ENCODE measurements around the gene RAB5IF.
"Not testable (repeated sequence)": the region's sequence is repeated elsewhere in the genome, so short reads cannot be mapped to it uniquely, and the experiment has no call there.

The RAB5IF gene

DNA sequence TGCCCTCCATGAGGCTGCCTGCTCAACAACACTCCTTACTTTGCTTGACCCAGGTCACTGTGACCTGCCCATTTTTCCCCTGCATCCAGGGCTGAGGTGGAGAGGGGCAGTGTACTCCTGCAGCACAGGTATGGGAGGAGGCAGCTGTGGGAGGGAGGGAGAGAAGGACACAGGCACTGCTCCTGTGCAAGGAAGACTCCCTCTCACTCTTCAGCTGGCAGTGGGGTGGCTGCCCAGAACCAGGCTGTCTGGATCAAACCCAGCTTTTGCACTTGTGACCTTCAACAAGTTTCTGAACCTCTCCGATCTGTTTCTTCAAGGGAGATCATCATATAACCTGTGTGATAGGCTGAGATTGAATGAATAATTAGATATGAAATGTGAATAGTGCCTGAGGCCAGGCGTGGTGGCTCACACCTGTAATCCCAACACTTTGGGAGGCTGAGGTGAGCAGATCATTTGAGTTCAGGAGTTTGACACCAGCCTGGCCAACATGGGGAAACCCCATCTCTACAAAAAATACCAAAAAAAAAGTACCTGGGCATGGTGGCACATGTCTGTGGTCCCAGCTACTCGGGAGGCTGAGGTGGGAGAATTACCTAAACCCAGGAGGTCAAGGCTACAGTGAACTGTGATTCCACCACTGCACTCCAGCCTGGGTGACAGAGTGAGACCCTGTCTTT is 18.1 kb upstream of the RAB5IF start:
- DNase-seq: no peak

DNA sequence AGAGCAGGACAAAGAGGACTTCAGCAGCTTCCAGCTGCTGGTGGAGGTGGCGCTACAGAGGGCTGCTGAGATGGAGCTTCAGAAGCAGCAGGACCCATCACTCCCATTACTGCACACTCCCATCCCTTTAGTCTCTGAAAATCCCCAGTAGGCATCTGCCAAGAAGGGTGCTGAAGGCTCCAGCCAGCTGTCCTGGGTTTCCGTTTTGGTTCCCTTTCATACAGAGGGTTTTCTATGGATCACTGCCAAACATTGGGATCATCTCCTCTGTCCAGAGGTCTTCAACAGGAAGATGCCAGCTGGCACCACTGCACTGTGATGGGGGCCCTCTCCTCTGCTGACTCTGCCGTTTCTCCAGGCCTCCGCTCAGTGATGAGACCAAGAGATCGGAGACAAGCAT is 14.3 kb upstream of the RAB5IF start:
- DNase-seq: no peak

DNA sequence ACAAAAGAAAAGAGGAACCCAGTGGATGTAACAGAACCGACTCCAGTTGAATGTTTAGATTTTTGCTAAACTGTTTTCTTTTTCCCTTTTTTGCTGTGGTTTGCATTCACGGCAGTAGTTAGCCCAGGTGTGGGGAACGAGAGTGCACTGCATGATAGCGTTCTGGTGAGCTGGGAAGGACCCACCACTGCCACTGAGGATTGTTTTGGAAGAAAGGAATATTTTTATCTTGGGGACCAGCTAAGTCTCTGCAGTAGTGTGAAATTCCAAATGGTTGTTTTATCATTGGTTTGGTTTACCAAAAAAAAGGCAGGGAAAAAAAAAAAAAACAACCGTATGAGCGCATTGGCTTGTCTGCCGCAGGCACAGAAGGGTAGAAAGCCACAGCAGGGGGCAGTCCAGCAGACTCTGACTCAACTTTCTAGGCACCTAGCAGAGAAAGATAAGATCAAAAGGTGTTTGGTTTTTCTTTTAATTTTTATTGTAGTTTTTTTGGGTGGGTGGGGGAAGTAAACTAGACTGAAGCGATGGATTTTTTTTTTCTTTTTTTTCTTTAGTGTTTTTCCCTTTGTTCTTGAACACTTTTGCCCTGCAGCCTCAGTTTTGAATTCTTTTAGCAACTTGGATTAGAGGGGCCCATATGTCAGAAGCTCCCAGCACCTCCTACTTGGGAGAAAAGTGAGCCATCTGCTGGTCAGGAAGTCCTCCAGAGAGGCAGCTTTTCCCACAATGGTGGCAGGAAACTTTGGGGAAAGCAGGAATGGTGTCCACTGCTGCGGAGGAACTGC is 13.5 kb upstream of the RAB5IF start:
- peak; percentile 46 for DNase-seq

DNA sequence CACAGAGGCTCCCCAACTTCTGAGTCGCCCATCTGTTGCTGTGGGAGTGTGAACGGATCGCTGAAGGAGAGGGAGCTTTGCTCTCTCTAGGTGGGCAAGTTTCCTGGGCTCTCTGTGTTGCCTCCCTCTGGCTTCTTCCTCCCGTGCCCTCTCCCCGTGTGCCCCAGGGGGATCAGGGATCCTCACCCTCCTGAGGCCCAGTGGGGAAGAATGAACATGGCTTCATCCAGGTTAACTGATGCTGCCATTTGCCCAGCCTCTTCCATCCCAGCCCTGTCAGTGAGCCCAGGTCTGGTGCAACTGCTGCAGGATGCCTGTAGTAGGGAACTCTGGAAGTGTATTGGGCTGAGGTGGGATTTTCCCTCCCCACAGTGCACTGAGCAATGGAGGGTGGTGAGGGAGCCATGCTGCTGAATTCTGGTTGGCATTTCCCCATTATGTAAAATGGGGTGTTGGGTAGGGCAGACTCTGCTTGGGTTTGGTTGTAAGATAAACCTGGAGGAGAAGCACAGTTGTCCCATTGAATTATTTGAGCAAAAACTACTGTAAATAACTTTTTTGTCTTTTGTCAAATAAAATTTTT is 12.1 kb upstream of the RAB5IF start:
- DNase-seq: no peak

DNA sequence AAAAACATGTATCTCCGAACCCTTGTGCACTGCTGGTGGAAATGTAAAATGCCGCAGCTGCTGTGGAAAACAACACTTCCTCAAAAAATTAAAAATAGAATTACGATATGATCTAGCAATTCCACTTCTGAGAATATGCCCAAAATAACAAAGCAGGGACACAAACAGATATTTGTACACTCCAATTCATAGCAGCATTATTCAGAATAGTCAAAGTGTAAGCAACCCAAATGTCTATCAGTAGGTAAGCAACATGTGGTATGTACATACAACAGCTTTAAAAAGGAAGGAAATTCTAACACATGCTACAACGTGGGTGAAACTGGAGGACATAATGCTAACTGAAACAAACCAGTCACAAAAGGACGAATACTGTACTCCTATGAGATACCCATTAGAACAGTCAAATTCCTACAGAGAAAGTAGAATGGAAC is 5.7 kb upstream of the RAB5IF start:
- DNase-seq: no peak

DNA sequence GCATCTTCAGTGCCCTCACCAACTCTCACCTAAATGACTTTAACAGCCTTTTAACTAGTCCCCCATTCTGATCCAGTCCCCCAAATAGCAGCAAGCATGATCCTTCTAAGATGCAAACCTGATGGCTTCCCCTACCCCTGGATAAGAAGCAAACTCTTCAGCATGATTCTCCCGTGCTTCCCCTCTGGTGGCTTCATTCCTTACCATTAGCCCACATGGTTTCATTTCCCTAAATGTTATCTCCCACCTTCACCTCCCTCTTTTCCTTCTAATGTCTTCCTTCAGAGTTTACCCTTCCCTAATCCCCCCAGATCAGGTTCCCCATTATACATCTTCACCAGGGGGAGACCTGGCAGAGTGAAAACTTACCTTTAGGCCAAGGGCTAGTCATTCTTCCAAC is 4.0 kb upstream of the RAB5IF start:
- DNase-seq: no peak

DNA sequence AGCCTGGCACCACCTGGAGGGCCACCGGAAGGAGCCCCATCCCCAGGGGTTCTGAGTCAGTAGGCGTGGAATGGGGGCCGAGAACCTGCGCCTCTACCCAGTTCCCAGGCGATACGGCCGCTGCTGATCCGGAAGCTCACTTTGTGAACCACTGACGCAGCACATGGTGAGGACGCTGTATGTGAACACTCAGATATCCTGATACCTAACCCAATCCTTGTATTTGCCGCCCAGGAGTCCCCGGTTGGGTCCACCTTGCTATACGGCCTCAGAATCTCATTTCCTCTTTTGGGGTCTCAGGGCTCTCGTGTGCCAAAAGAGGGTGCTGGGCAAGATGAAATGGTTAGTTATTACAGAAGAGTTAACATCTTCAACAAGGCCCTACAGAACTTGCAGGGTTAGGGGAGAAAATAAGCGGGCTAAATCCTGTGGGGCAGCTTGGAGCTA is 604 bp upstream of the RAB5IF start:
- no peak for DNase-seq

DNA sequence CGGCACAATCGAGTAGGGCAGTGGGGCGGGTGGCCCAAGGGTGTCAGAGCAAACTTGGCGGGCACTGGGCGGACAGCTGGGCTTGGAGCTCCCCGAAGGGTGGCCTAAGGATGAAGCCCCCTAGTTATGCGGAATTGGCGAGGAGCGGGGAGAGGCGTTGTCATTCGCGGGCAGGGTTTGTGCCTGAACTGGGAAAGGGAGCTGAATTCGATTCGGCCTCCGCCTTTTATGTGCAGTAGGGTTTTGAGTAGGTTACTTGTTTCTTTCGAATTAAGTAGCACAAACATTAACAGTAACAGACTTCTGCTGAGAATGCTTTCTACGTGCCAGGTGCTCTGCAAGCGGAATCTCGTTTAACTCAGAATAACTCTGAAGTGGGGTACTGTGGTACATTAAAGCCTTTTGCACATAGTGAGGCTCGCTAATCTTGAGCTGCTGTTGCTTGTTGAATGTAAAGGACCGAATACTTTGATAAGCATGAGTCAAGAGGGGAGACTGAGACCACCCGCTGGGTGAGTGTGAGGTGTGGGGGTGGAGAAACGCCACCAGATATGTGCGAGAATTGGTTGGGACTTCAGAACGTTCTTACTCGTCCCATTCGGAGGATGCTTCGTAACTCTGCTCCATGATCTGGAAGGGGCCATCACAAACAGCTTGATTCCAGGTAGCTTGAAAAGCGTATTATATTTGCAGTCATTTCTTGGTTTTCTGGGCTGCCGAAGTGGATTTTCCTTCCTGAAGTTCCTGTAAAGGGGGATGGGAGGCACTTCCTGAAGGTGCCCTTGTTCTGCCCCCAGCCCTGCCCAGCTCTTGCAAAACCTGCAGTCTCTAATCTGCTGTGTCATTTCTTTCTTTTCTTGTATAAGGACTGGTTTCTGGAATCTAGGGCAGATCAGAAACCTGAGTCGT is 833 bp downstream of the RAB5IF start:
- DNase-seq: no peak

DNA sequence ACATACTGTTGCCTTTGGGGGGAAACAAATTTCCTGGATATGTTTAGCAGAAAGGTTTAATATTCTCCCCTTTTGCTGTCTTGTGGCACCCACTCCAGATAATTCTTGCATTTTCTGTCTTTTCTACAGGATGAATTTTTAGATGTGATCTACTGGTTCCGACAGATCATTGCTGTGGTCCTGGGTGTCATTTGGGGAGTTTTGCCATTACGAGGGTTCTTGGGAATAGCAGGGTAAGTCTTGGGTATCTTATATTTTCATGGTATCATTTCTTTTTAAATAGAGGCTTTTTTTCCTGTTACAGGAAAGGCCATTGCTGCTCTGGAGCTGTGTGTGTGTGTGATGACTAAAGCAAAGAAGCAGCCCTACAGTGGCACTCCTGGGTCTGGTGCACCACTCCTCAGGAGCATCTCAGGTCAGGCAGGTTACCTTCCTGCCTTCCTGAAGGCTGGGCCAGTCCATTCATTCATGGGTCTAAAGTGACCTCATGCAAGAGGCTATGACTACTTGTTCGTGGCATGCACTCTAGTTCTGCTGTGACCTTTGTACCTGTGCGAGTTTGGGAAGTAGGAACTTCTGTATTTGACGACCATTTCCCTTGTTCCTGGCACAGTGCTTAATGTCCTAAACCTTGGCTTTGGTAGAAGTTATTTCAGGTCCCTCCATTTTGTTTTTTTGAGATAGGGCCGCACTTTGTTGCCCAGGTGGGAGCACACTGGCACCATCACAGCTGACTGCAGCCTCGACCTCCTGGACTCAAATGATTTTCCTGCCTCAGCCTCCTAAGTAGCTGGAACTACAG is 2.2 kb downstream of the RAB5IF start:
- no peak for DNase-seq

DNA sequence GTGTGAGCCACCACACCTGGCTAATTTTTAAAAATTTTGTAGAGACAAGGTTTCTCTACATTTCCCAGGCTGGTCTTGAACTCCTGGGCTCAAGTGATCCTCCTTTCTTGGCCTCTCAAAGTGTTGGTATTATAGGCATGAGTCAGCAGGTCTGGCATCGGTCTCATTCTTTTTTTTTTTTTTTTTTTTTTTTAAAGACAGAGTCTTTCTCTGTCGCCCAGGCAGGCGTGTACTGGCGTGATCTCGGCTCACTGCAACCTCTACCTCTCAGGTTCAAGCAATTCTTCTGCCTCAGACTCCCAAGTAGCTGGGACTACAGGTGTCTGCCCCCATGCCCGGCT is 2.8 kb downstream of the RAB5IF start:
- not testable (repeated sequence) for DNase-seq

DNA sequence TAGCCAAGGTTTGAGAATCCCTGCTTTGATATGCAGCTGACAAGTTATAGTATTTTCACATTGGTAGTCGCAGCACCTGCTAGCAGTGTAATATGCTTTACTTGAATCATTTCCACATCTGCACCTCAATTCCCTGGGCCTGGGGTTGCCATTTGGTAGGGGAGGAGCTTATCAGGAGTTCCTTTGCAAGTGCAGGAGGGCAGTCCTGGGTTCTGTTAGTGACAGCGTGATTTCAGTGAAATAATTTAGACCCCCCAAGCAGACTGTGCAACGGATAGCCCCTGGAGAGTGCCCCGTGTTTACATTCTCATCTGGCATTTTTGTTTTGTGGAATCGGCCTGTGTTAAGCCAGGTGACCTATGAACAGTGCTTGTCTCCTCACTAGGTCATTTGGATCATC is 6.0 kb downstream of the RAB5IF start:
- no peak for DNase-seq

DNA sequence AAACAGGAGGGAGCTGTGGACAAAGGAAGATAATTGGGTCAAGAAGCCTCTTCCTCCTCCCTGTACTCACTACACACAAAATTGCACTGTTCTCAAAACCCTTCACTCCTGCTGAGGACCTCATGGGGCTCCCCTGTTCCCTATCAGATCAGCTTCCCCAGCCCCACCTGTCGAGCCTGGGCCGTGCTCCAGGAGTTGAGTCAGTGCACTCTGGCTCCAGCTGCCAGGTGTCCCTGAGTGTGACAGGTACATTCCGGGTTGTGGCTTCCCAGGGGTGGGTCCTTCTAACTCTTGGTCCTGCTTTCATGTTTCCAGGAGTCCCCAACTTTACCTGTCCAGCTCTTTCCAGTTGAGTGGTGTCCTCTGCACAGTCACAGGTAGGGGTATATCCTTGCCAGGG is 8.4 kb downstream of the RAB5IF start:
- DNase-seq: no peak

DNA sequence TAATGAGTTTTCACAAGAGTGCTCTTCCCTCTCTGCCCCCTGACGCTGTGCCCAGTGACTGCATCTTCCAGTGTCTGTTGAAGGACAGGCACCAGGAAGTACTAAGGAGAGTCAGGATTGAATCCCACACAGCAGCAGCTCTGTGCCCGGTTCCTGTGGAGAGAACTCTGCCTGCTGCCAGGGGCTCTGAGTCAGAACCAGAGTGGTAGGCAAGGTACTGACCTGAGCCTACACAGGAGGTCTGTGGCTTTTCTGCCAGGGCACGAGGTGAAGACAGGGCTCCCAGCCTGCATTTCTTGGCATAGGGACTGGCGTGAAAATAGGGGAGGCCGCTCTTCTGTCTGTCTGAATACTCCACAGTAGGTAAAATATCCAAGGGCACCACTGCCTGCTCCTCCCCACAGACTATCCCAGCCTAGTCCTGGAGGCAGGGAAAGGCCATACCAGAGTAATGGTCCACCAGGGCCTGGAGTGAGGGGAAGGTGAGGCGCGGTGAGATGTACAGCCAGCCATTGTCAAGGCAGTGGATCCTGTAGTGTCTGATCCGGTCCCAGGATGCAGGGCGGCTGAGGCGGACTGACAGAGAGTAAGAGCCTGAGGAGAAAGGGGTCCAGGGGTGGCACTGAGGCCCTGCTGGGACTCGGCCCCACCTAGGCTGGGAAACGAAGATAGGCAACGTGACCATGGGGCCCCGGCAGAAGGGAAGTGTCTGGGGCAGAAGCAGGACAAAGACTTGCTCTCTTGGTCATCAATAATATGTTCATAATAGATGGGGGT is 9.4 kb downstream of the RAB5IF start:
- DNase-seq: no peak

DNA sequence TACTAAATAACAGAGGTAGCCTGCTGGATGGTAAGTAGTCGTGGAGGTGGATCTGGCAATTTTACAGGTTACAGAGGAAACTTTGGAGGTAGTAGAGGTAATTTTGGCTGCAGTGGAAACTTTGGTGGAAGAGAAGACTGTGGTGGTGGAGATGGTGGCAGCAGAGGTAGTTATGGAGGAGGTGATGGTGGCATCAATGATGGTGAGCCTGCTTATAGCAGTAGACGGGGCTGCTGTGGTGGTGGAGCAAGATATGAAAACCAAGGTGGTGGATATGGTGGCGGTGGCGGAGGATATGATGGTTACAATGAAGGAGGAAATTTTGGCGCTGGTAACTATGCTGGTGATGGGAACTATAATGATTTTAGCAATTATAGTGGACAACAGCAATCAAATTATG is 15.3 kb downstream of the RAB5IF start:
- DNase-seq: no peak

DNA sequence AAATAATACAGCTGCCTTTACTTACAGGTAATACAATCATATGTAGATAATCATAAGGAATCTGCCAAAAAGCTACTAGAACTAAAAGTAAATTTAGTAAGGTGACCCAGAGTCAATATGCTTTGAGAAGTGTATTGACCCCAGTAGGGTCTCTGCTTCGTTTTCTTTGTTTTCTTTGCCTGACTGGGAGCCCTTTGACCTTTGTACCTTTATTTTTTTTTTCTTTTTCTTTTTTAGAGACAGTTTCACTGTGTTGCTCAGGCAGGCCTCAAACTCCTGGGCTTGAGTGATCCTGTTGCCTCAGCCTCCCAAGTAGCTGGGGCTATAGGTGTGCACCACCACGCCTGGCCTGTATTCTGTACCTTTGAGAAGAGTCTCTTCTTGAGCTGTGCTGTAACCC is 17.9 kb downstream of the RAB5IF start:
- DNase-seq: no peak

DNA sequence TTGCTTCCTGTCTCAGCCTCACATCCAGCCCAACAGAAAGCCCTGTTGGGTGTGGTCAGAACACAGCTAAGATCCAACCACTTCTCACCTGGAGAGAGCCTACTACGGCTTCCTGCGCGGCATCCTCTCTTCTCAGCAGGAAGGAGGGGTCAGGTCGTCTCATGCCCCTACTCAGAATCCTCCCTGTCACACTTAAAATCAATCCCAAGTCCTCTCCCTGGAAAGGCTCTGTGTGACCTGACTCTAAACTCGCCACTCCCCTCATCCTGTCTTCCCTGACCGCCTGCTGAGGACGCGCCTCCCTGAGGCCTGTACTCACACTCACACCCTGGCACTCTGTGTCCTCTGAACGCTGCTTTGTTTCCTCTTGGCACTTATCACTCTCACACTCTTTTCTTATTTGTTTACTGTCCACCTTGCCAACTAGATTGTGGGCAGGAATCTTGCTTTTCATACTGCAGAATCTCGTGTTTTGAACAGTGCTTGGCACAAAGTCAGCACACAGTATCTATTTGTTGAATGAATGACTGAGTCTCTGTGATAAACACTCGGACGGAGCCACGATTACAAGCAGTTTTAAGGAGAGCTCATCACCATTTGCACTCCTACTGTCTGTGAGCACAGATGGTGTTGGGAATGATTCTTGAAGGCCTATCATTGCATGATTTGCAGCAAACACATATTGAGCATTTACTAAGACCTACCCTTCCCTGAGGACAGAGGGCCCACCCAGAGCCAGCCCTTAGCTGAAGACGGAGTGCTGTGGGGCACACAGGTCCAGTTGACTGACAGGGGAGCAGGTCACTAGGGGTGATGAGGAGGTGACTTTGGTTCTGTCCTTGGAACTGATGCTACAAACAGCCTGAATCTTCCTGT is 18.7 kb downstream of the RAB5IF start:
- DNase-seq: no peak

DNA sequence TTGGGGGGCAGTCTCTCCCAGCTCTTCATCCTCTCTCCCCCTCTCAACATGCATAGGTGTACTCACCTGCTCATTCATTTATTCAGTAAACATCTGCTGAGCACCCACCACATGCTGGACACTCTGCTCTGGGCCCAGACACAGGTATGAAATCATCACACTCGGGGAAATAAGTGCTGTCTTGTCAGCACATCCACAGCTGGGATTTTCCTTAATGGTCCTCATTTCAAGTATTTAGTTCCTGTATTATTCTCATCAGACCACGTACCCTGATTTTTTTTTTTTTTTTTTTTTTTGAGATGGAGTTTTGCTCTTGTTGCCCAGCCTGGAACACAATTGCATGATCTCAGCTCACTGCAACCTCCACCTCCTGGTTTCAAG is 19.4 kb downstream of the RAB5IF start:
- no peak for DNase-seq

DNA sequence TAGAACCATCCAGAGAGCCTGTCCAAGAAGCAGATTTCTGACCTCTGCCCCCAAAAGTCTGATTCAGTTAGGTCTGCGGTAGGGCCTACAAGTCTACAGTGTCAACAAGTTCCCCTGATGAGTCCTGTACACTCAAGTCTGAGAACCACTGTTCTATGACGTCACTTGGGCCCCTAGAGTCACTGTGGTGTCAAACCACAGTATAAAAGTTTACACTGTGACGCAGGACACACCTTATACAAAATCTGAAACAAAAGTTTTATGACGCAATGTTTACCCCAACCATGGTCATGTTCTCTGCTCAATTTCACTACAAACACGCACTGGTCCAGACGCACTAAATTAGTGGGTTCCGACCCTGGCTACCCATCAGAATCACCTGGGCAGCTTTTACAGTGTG is 22.5 kb downstream of the RAB5IF start:
- DNase-seq: no peak

DNA sequence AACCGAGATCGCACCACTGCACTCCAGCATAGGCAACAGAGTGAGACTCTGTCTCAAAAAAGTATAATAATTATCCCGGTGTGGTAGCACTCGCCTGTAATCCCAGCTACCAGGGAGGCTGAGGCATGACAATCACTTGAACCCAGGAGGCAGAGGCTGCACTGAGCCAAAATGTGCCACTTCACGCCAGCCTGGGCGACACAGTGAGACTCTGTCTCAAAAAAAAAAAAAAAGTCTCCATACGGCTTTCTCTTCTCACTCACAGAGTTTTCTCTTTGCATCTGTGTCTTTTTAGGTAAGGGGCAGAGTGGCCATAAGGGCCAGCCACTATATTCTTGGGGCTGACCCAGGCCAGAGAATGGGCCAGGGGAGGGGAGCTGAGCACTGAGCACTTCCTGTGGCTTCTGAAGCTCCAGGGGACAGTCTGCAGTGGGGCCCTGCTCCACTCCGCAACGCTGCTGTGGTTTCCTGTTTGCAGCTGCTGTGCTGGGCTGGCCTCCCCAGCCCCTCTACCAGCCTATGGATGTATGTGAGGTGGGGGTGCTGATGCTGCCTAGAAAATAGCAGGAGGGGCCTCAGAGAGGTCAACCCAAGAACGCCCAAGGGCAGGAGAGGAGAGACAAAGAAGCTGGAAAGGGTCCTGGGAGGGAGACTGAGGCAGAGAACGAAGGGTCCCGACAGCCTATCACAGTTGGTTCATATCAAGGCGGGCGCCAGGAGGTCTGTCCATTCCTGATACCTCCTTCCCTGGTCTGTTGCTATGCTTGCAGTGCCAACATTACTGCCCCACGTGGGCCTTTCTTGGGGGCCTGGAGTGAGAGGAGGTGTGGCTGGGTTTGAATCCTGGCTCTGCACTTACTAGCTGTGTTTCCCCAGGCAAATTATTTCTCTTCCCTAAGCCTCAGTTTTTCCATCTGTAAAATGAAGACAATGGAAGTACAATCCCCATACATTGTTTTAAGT is 24.4 kb downstream of the RAB5IF start:
- no peak for DNase-seq

Measured in midbrain (tissue), 1 donor.